Endothelial cell of umbilical vein (primary cell): ENCODE results near the gene VPS4A. TPM values are rescaled to one million over a fixed set of nuclear protein-coding genes. Genes with fewer than 3 reads are reported as not detected.

Experiments used
- BruUV-seq: library from RNA; stranded (reverse); fragments of 400-500 nt; replicated peaks from 2 replicates; lab custom pipeline; 2021; lab: Mats Ljungman, UMichigan
- CTCF ChIA-PET: fragments of 300-600, 350-600 bp; sonication (Branson Sonifier 250); formaldehyde crosslinking; loops from one replicate; lab custom pipeline; 2021; ENCODE audit warnings: antibody characterized with exemption, inconsistent platforms; lab: Charles Lee
- POLR2A ChIA-PET: fragments of 300-600, 350-600 bp; sonication (Branson Sonifier 250); formaldehyde crosslinking; loops from one replicate; lab custom pipeline; 2021; ENCODE audit warnings: antibody characterized with exemption, inconsistent platforms; lab: Charles Lee
- DNase-seq: peaks from one replicate; pipeline ENCODE4 v3.0.0-alpha.2; 2011; ENCODE audit warnings: low read depth, low spot score
- FAIRE-seq: peaks from 2 replicates; lab custom pipeline; 2011; peaks lifted over from hg19 to GRCh38; lab: Jason Lieb, UNC
- H2AFZ ChIP-seq: 2 replicates; pipeline ENCODE4 v1.6.0; 2012; ENCODE audit warnings: low read depth, low read length, control low read depth, inconsistent platforms
- H3K27ac ChIP-seq: 2 replicates; pipeline ENCODE4 v1.5.1; 2011; ENCODE audit warnings: low read depth, mild to moderate bottlenecking, control low read depth, low read length, moderate library complexity; ENCODE audit not compliant: insufficient read depth
- H3K27me3 ChIP-seq, 2 experiments: 2 replicates each; pipeline versions ENCODE4 v1.6.0 to v1.6.1; 2011; ENCODE audit warnings: low read length in 2 of 2, mixed read lengths in 1 of 2; ENCODE audit not compliant: control insufficient read depth in 2 of 2, insufficient read depth in 2 of 2
- H3K36me3 ChIP-seq, 2 experiments: 2 replicates in 1 of 2; 3 replicates in 1 of 2; pipeline ENCODE4 v1.5.1; 2011; ENCODE audit warnings: low read length in 2 of 2, mild to moderate bottlenecking in 1 of 2, moderate library complexity in 1 of 2; ENCODE audit not compliant: control insufficient read depth in 2 of 2, insufficient read depth in 2 of 2; ENCODE audit errors: extremely low read depth in 1 of 2
- H3K4me1 ChIP-seq: 3 replicates; pipeline ENCODE4 v1.5.1; 2011; ENCODE audit warnings: mild to moderate bottlenecking, low read length; ENCODE audit not compliant: control insufficient read depth, insufficient read depth; ENCODE audit errors: extremely low read depth
- H3K4me2 ChIP-seq: 2 replicates; pipeline ENCODE4 v1.6.1; 2011; ENCODE audit warnings: low read length, control low read depth, mixed read lengths; ENCODE audit not compliant: insufficient read depth
- H3K4me3 ChIP-seq, 3 experiments: fragments of 200-600 bp in 1 of 3; sonication (generic), shearing (Covaris generic) in 1 of 3; replicated peaks in 1 of 3; 2 replicates each; pipeline ENCODE4 v1.5.1; 2011 to 2016; ENCODE audit warnings: control low read depth in 3 of 3, low read length in 3 of 3, mild to moderate bottlenecking in 2 of 3, inconsistent platforms in 1 of 3, low read depth in 1 of 3, moderate library complexity in 1 of 3; ENCODE audit not compliant: insufficient read depth in 1 of 3
- H3K79me2 ChIP-seq: 2 replicates; pipeline ENCODE4 v1.6.0; 2012; ENCODE audit warnings: low read length, inconsistent platforms; ENCODE audit not compliant: control insufficient read depth, insufficient read depth
- H3K9ac ChIP-seq: replicated peaks from 2 replicates; pipeline ENCODE3; 2011; ENCODE audit warnings: low read length, control low read depth; ENCODE audit not compliant: insufficient read depth; ENCODE audit errors: extremely low read depth
- H3K9me1 ChIP-seq: replicated peaks from 3 replicates; pipeline ENCODE4 v1.6.0; 2011; ENCODE audit warnings: mild to moderate bottlenecking, low read length; ENCODE audit not compliant: control insufficient read depth, insufficient read depth; ENCODE audit errors: extremely low read depth
- H3K9me3 ChIP-seq: replicated peaks from 2 replicates; pipeline ENCODE4 v1.5.1; 2012; ENCODE audit warnings: low read length, inconsistent platforms; ENCODE audit not compliant: control insufficient read depth, insufficient read depth
- H4K20me1 ChIP-seq: replicated peaks from 2 replicates; pipeline ENCODE3; 2011; ENCODE audit warnings: mild to moderate bottlenecking, low read length; ENCODE audit not compliant: control insufficient read depth, insufficient read depth; ENCODE audit errors: extremely low read depth
- EZH2 ChIP-seq: IDR thresholded peaks from 2 replicates; pipeline ENCODE4 v1.6.1; 2012; ENCODE audit warnings: borderline replicate concordance, low read depth, mild to moderate bottlenecking, moderate library complexity, low read length, inconsistent platforms; ENCODE audit not compliant: severe bottlenecking
- FOS ChIP-seq: IDR thresholded peaks from 2 replicates; pipeline ENCODE4 v1.6.1; 2011; ENCODE audit warnings: mild to moderate bottlenecking, low read length, moderate library complexity, borderline replicate concordance; ENCODE audit not compliant: insufficient read depth
- GATA2 ChIP-seq: IDR thresholded peaks from 2 replicates; pipeline ENCODE4 v1.7.0; 2011; ENCODE audit warnings: low read depth, mild to moderate bottlenecking, moderate library complexity, mixed read lengths, low read length; ENCODE audit not compliant: insufficient read length, insufficient read depth
- JUN ChIP-seq: IDR thresholded peaks from 2 replicates; pipeline ENCODE4 v1.6.1; 2011; ENCODE audit warnings: borderline replicate concordance, low read depth; ENCODE audit not compliant: insufficient read length, insufficient read depth
- MYC ChIP-seq: IDR thresholded peaks from one replicate; pipeline ENCODE4 v1.6.1; 2011; ENCODE audit warnings: mild to moderate bottlenecking, low read depth, low read length
- POLR2A ChIP-seq: IDR thresholded peaks from 2 replicates; pipeline ENCODE4 v1.6.1; 2012; ENCODE audit warnings: low read depth, mild to moderate bottlenecking, control low read depth, low read length
- POLR2AphosphoS5 ChIP-seq: IDR thresholded peaks from 2 replicates; pipeline ENCODE4 v1.6.1; 2012; ENCODE audit warnings: low read depth, mild to moderate bottlenecking, control low read depth, low read length, moderate library complexity; ENCODE audit not compliant: insufficient read depth
- dilution Hi-C: fragments of 300-500 bp; cut with MboI; formaldehyde crosslinking; loops from one replicate; pipeline ENCODE4 v1.15.0; 2019; ENCODE audit warnings: low sequenced_read_pairs; ENCODE audit not compliant: extremely low pct_ligation_motif_present
- intact Hi-C: fragments of 100-400 bp; cut with micrococcal nuclease; formaldehyde crosslinking; loops from one replicate; pipeline ENCODE4 v1.10.0; 2022
- polyA plus RNA-seq, 4 experiments: library from polyadenylated mRNA; depleted of rRNA in 3 of 4; stranded (reverse) in 3 of 4; unstranded in 1 of 4; fragments of >200 nt; gene quantifications; 2 replicates each; pipeline versions ENCODE4 v1.2.1 to v1.2.3, GENCODE V29; 2011 to 2012; ENCODE audit warnings: missing spikeins in 1 of 4
- total RNA-seq: library from RNA; stranded (reverse); gene quantifications from 2 replicates; pipeline ENCODE4 v1.2.3, GENCODE V29; 2021
- TF ChIP-seq, protein P1 (sequence below), 2 donors: IDR thresholded peaks; 1 replicate in 1 of 2; 2 replicates in 1 of 2; pipeline ENCODE4 v1.5.1; 2011; ENCODE audit warnings: low read length in 2 of 2, mild to moderate bottlenecking in 2 of 2, moderate library complexity in 2 of 2, control low read depth in 1 of 2, inconsistent platforms in 1 of 2, low read depth in 1 of 2; ENCODE audit not compliant: insufficient read depth in 1 of 2; ENCODE audit errors: extremely low read depth in 1 of 2
- TF ChIP-seq, protein P2 (sequence below): IDR thresholded peaks from 2 replicates; pipeline ENCODE4 v1.6.1; 2011; ENCODE audit not compliant: insufficient read depth, insufficient read length

Gene VPS4A
- total and polyA plus RNA-seq, 2 donors (not counting 3 experiments of a cell fraction or from before 2014, with no cell fraction given) = 22.3 to 34.8 TPM

DNA sequence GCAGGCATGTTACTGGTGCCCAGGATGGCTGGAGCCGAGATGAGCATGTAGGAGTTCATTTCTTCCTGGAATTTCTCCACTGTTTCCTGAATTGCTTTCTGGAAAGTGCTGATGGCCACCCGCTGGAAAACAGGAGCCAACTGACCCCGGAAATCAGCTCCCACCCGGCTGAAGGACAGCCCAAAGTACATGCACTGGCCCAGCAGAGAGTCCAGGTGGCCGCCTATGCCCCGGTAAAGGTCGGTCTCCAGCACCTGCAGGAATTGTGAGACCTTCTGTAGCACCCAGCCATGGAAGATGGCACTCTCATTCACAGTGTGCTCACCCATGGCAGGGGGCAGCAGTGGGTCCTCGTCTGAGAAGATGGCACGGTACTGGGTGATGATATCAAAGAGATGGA lies 23.5 kb downstream of the VPS4A start:
- H3K4me2 ChIP-seq = no peak overlapping the region
- no peak overlapping the region for H3K4me3 ChIP-seq
- dilution Hi-C loops = no loop called here
- TF ChIP-seq MYC (no peak), POLR2AphosphoS5 (no peak), POLR2A (no peak), FOS (no peak), JUN (no peak), EZH2 (no peak), GATA2 (no peak)
- TF ChIP-seq, protein P1, sequence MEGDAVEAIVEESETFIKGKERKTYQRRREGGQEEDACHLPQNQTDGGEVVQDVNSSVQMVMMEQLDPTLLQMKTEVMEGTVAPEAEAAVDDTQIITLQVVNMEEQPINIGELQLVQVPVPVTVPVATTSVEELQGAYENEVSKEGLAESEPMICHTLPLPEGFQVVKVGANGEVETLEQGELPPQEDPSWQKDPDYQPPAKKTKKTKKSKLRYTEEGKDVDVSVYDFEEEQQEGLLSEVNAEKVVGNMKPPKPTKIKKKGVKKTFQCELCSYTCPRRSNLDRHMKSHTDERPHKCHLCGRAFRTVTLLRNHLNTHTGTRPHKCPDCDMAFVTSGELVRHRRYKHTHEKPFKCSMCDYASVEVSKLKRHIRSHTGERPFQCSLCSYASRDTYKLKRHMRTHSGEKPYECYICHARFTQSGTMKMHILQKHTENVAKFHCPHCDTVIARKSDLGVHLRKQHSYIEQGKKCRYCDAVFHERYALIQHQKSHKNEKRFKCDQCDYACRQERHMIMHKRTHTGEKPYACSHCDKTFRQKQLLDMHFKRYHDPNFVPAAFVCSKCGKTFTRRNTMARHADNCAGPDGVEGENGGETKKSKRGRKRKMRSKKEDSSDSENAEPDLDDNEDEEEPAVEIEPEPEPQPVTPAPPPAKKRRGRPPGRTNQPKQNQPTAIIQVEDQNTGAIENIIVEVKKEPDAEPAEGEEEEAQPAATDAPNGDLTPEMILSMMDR (IDR thresholded peaks at IDR 0.05; ENCODE audit: extremely low read depth in 1 of 2, insufficient read depth in 1 of 2, low read depth in 1 of 2, low read length in 2 of 2) = no peak
- TF ChIP-seq, protein P2, sequence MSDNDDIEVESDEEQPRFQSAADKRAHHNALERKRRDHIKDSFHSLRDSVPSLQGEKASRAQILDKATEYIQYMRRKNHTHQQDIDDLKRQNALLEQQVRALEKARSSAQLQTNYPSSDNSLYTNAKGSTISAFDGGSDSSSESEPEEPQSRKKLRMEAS = no peak
- FAIRE-seq (no peak), DNase-seq (no peak)
- peaks cover 9% of the 10 kb centered on the region for H3K79me2 ChIP-seq
- H3K9me1 ChIP-seq = no peaks in the 10 kb centered on the region
- intact Hi-C loops = no loop called here
- H4K20me1 ChIP-seq = no peaks in the 10 kb centered on the region
- POLR2A ChIA-PET = no interaction called here
- H3K36me3 ChIP-seq = peaks cover 9 to 20% of the 10 kb centered on the region in 2 experiments
- CTCF ChIA-PET = no interaction called here
- no TSS peak for BruUV-seq
- H3K9ac ChIP-seq = no peak overlapping the region
- no peak overlapping the region for H3K27ac ChIP-seq
- H3K4me1 ChIP-seq = peaks cover 10% of the 10 kb centered on the region
- H3K9me3 ChIP-seq = no peaks in the 10 kb centered on the region
- H2AFZ ChIP-seq = no peak overlapping the region
- H3K27me3 ChIP-seq = no peaks in the 10 kb centered on the region
